H1 (cell line): ENCODE measurements around the gene PDE4B. TPM values are rescaled to one million over a fixed set of nuclear protein-coding genes. Genes with fewer than 3 reads are reported as not detected.

Source experiments
- BRCA1 ChIP-seq: IDR thresholded peaks from 2 replicates; pipeline ENCODE4 v1.6.1; 2012; ENCODE audit warnings: low read depth, low read length, improper control_type of control experiment
- GTF2F1 ChIP-seq: IDR thresholded peaks from 2 replicates; pipeline ENCODE4 v1.6.1; 2012; ENCODE audit warnings: low read depth, low read length, improper control_type of control experiment, borderline replicate concordance
- POU5F1 ChIP-seq: IDR thresholded peaks from 2 replicates; pipeline ENCODE4 v1.6.1; 2011; ENCODE audit warnings: low read depth, mild to moderate bottlenecking, low read length, moderate library complexity
- SP1 ChIP-seq: IDR thresholded peaks from 2 replicates; pipeline ENCODE4 v1.6.1; 2011; ENCODE audit warnings: low read depth, low read length
- SP4 ChIP-seq: IDR thresholded peaks from 2 replicates; pipeline ENCODE4 v1.6.1; 2012; ENCODE audit warnings: low read length, inconsistent platforms
- ZNF274 ChIP-seq: IDR thresholded peaks from 2 replicates; pipeline ENCODE4 v1.7.0; 2012; ENCODE audit warnings: low read length, borderline replicate concordance; ENCODE audit errors: extremely low read depth
- polyA plus RNA-seq, 7 experiments: library from polyadenylated mRNA; depleted of rRNA in 3 of 7; stranded (reverse) in 5 of 7; unstranded in 2 of 7; fragments of >200 nt in 5 of 7; fragments of 200-250 nt in 2 of 7; gene quantifications; 1 replicate in 5 of 7; 2 replicates in 1 of 7; 4 replicates in 1 of 7; pipeline versions ENCODE4 v1.2.1 to v1.2.3, GENCODE V29; 2011 to 2013; ENCODE audit warnings: missing spikeins in 2 of 7, mixed read lengths in 2 of 7
- total RNA-seq: library from RNA; stranded (reverse); fragmentation: NEBNext Ultra II Directional; extraction: Animal tissue kit (Norgen Biotek cat#: 25700); gene quantifications from 2 replicates; pipeline ENCODE4 v1.2.1, GENCODE V29; 2021

The PDE4B gene
- total and polyA plus RNA-seq, 2 of the 8 experiments (the other 6 are each of a cell fraction or from before 2014, with no cell fraction given): 5.0 to 15.1 TPM

DNA sequence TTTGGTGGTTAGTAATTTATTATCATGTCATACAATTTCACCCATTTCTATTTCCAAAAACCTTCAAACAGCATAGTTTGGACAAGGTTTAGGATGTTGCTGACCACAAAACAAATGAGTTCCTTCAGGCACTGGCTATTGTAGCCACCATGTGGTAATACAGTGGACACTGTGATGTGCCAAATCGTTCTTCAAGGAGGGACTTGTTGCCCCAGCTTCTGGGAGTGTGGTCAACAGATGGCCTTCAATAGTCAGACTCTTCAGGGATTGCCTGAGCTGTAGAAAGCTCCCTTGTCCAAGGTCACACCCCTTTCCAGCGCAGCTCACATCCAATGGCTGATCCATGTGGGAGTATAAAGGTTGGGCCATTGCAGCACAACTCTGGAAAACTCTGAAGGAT lies 2.6 kb downstream of the PDE4B start (continued):
- no peak for TF ChIP-seq SP4
- TF ChIP-seq GTF2F1: no peak
- TF ChIP-seq POU5F1: no peak
- TF ChIP-seq BRCA1: no peak
- no peak for TF ChIP-seq ZNF274
- TF ChIP-seq SP1: no peak
